LNCaP clone FGC (cell line): Measurements from ENCODE around the gene RUNDC1.

Experiments used
- DNase-seq: peaks from one replicate; pipeline ENCODE4 v3.0.0-alpha.2; 2011; ENCODE audit warnings: low read depth
- H3K4me3 ChIP-seq: 2 replicates; pipeline ENCODE4 v1.5.1; 2011; ENCODE audit warnings: mild to moderate bottlenecking, low read depth, low read length, control low read depth
- CTCF ChIP-seq: IDR thresholded peaks from 2 replicates; pipeline ENCODE4 v1.5.1; 2012; ENCODE audit warnings: mild to moderate bottlenecking; ENCODE audit not compliant: control insufficient read depth, insufficient read depth; ENCODE audit errors: extremely low read depth

The RUNDC1 gene

GRCh38 chr17:43010667-43011308 is 30.4 kb downstream of the RUNDC1 start:
- peak; percentile 46 for DNase-seq
- TF ChIP-seq CTCF: no peak
- no peak overlapping the region for H3K4me3 ChIP-seq

DNA sequence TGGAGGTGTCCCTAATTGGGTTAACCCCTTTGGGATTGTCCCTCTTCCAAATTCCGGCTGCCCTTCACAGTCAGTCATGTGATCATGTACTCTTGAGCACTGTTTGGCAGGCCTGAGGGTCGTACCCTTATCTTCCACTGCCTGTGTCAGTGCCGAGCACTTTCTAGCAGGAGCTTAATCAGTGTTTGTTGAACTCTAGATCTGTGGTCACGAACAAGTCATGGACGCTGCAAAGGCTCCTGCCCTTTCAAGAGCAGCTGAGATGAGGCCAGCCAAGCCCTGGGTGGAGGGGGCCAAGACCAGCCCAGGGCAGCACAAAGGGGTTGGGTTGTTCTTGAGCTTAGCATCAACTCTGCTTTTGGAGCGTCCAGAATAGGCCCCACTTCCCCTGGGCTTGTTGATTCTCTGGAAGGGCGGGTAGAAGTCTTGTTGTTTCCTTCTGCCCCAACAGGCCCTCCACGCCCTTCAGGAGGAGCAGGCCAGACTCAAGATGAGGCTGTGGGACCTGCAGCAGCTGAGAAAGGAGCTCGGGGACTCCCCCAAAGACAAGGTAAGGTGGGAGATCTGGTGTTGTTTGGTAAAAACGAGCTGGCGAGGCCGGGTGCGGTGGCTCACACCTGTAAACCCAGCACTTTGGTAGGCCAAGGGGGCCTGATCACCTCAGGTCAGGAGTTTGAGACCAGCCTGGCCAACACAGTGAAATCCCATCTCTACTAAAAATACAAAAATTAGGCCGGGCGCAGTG is 31.5 kb downstream of the RUNDC1 start:
- no peak overlapping the region for H3K4me3 ChIP-seq
- TF ChIP-seq CTCF: no peak
- no peak for DNase-seq

DNA sequence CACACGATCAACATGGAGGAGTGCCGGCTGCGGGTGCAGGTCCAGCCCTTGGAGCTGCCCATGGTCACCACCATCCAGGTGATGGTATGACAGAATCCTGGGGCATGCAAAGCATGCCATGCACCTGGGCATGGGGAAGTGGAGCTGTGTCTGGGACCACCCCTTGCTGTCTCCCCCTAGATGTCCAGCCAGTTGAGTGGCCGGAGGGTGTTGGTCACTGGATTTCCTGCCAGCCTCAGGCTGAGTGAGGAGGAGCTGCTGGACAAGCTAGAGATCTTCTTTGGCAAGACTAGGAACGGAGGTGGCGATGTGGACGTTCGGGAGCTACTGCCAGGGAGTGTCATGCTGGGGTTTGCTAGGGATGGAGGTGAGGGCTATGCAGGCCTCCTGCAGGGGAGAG is 32.9 kb downstream of the RUNDC1 start:
- TF ChIP-seq CTCF: no peak
- no peak overlapping the region for H3K4me3 ChIP-seq
- DNase-seq: no peak

- no peak for TF ChIP-seq CTCF
- no peak for DNase-seq
Observed at GRCh38 chr17:43014020-43014648, 33.8 kb downstream of the RUNDC1 start.

DNA sequence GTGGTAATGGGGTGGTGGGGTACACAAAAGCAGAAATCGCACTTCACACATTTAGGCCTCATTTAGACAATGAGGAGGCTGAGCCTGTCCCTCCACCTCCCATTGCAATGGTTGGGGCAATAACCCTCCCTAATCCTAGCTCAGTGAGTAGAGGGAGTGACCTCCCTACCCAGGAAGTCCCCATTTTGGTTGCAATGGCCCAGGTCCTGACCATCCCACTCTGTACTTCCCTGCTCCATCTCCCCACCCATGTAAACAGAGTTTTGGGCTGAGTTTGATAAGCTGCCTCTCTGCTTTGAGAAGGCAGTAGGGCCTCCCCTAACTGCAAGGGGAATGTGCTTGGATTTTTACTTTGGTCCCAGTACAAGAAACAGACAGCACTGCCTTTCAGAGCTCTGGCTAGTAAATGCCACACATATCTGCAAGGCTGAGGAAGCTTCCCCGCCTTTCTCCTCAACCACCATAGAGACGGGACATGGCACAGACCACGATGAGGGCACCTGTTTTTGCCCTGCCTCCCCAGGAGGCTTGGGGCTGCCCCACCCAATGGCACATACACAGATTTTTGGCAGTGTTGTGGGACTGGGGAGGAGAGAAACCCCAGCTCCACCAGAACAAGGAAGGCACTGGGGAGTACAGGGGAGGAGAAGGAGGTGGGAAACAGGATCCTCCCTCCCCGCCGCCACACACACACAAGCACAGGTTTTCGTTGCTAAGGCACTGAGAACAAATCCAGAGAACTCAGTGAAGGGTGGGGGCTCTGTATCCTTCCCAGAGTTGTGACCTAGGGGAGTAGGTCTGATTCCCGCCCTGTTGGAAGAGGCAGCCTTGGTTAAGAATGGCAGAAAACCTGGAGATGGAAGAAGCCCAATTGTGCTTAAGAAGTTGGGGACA is 34.5 kb downstream of the RUNDC1 start:
- no peak for DNase-seq
- no peak overlapping the region for H3K4me3 ChIP-seq
- no peak for TF ChIP-seq CTCF

More at GRCh38 chr17:43014020-43014648, 33.8 kb downstream of the RUNDC1 start:
- H3K4me3 ChIP-seq: no peak overlapping the region

GRCh38 chr17:43015579-43015978 is 35.2 kb downstream of the RUNDC1 start:
- H3K4me3 ChIP-seq: no peak overlapping the region
- DNase-seq: no peak
- TF ChIP-seq CTCF: no peak
